Naive thymus-derived CD8-positive, alpha-beta T cell (primary cell): ENCODE data around the gene SRD5A1. TPM values are rescaled to one million over a fixed set of nuclear protein-coding genes. Genes with fewer than 3 reads are reported as not detected.

Experiments
- ATAC-seq, 2 donors: fragments of 150-1000 bp; cut with Tn5 transposase in 1 of 2; sonication (Bioruptor Pico), chemical (Tn5 transposase) in 1 of 2; 1 replicate in 1 of 2; 2 replicates in 1 of 2; pipeline ENCODE4 v1.10.0; 2021; ENCODE audit warnings: mild to moderate bottlenecking in 2 of 2, moderate library complexity in 2 of 2
- POLR2A ChIA-PET: fragments of 350-600 bp; sonication (Branson Sonifier 250); formaldehyde crosslinking; loops from one replicate; lab custom pipeline; 2021; ENCODE audit warnings: antibody characterized with exemption; lab: Charles Lee
- DNase-seq, 10 donors: peaks; one replicate each; pipeline versions ENCODE4 v3.0.0 to v3.0.0-alpha.2; 2020 to 2022
- H3K27ac Mint-ChIP-seq, 10 donors: one replicate each; pipeline ENCODE4 v1.8.0; 2020 to 2022; ENCODE audit warnings: mild to moderate bottlenecking in 10 of 10, mixed read lengths in 10 of 10, moderate library complexity in 4 of 10, inconsistent platforms in 1 of 10
- H3K27me3 Mint-ChIP-seq, 5 donors: one replicate each; pipeline ENCODE4 v1.8.0; 2021 to 2022; ENCODE audit warnings: mixed read lengths in 5 of 5
- H3K36me3 Mint-ChIP-seq, 3 donors: one replicate each; pipeline ENCODE4 v1.8.0; 2020 to 2022; ENCODE audit warnings: mixed read lengths in 3 of 3, mild to moderate bottlenecking in 2 of 3, inconsistent platforms in 1 of 3
- H3K4me1 Mint-ChIP-seq, 4 donors: one replicate each; pipeline ENCODE4 v1.8.0; 2021 to 2022; ENCODE audit warnings: mixed read lengths in 4 of 4
- H3K4me3 Mint-ChIP-seq, 10 donors: one replicate each; pipeline ENCODE4 v1.8.0; 2020 to 2022; ENCODE audit warnings: mild to moderate bottlenecking in 10 of 10, mixed read lengths in 10 of 10, moderate library complexity in 6 of 10, inconsistent platforms in 1 of 10
- H3K9me3 Mint-ChIP-seq, 9 donors: one replicate each; pipeline ENCODE4 v1.8.0; 2020 to 2022; ENCODE audit warnings: mixed read lengths in 9 of 9, mild to moderate bottlenecking in 3 of 9, inconsistent platforms in 1 of 9, moderate library complexity in 1 of 9
- polyA plus RNA-seq, 3 donors: library from polyadenylated mRNA; unstranded; fragments of 300-500 nt; fragmentation: Illumina TruSeq; gene quantifications; one replicate each; pipeline ENCODE4 v1.2.3, GENCODE V29; 2021
- total RNA-seq, 8 experiments: library from RNA in 2 of 8; stranded (reverse) in 2 of 8; gene quantifications; one replicate each; pipeline ENCODE4 v1.2.3 and lab custom pipeline; 2021 to 2026

SRD5A1 gene
- total and polyA plus RNA-seq, 5 experiments from 2014 or later = 4.3 to 9.4 (median 6.8) TPM

GRCh38 chr5:6594066-6594465 lies 39.2 kb upstream of the SRD5A1 start:
- POLR2A ChIA-PET = no interaction called here

GRCh38 chr5:6595405-6595804 lies 37.8 kb upstream of the SRD5A1 start:
- Mint-ChIP-seq H3K27ac (no peak overlapping the region), H3K4me1 (no peaks in the 10 kb centered on the region), H3K4me3 (no peak overlapping the region), H3K27me3 (peaks cover 0 to 1% (median 0%) of the 10 kb centered on the region in 5 donors), H3K9me3 (no peaks in the 10 kb centered on the region), H3K36me3 (peaks cover 10 to 46% (median 30%) of the 10 kb centered on the region in 3 donors)
- POLR2A ChIA-PET = no interaction called here
- DNase-seq (no peak), ATAC-seq (no peak)

More at GRCh38 chr5:6594066-6594465, 39.2 kb upstream of the SRD5A1 start:
- ATAC-seq = no peak
- Mint-ChIP-seq H3K4me1 (no peaks in the 10 kb centered on the region), H3K36me3 (peaks cover 10 to 33% (median 25%) of the 10 kb centered on the region in 3 donors), H3K4me3 (no peak overlapping the region), H3K9me3 (no peaks in the 10 kb centered on the region), H3K27ac (peak overlapping the region in 1 of 10 donors; percentile 18), H3K27me3 (peaks cover 0 to 1% (median 0%) of the 10 kb centered on the region in 5 donors)
- no peak for DNase-seq

- Mint-ChIP-seq H3K27ac (peak overlapping the region in 1 of 10 donors; percentile 26), H3K9me3 (no peaks in the 10 kb centered on the region), H3K4me1 (no peaks in the 10 kb centered on the region), H3K27me3 (peaks cover 0 to 1% (median 0%) of the 10 kb centered on the region in 5 donors), H3K36me3 (peaks cover 10 to 55% (median 35%) of the 10 kb centered on the region in 3 donors), H3K4me3 (no peak overlapping the region)
- POLR2A ChIA-PET = no interaction called here
- no peak for ATAC-seq
- no peak for DNase-seq
These were observed 36.9 kb upstream of the SRD5A1 start for GRCh38 chr5:6596388-6596787.

GRCh38 chr5:6597557-6597956 lies 35.7 kb upstream of the SRD5A1 start:
- H3K9me3 Mint-ChIP-seq = no peaks in the 10 kb centered on the region
- no peaks in the 10 kb centered on the region for H3K27me3 Mint-ChIP-seq
- DNase-seq (no peak), ATAC-seq (no peak)
- H3K4me1 Mint-ChIP-seq = peaks cover 0 to 2% (median under 1%) of the 10 kb centered on the region in 4 donors
- POLR2A ChIA-PET = no interaction called here
- no peak overlapping the region for H3K4me3 Mint-ChIP-seq
- H3K36me3 Mint-ChIP-seq = peaks cover 18 to 67% (median 41%) of the 10 kb centered on the region in 3 donors
- peak overlapping the region in 1 of 10 donors; percentile 21 for H3K27ac Mint-ChIP-seq

- H3K4me1 Mint-ChIP-seq = peaks cover 0 to 2% (median under 1%) of the 10 kb centered on the region in 4 donors
- DNase-seq (no peak), ATAC-seq (no peak)
- H3K27me3 Mint-ChIP-seq = no peaks in the 10 kb centered on the region
- no peaks in the 10 kb centered on the region for H3K9me3 Mint-ChIP-seq
- peak overlapping the region in 2 of 10 donors; percentile 36 to 65 for H3K27ac Mint-ChIP-seq
- no peak overlapping the region for H3K4me3 Mint-ChIP-seq
- H3K36me3 Mint-ChIP-seq = peaks cover 18 to 74% (median 42%) of the 10 kb centered on the region in 3 donors
- POLR2A ChIA-PET = no interaction called here
These were observed 34.8 kb upstream of the SRD5A1 start for GRCh38 chr5:6598351-6598900.

DNA sequence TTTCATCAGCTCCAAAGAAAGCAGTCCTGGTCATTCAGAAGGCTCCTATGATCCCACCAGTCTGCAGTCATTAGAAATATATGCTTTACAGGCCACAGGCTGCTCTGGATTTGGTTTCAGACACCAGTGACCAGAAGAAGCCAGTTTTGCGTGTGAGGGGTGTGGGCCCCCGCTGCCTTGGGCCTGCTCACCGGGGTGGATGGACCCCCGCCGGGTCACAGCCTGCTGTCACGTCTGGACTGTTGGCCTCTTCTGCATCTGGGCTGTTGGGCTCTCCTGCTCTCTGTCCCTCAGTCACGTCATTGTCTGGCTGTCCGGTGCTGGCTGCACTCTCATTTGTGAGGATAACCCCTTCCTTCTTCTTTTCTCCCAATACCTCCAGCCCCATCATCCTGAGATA lies 33.5 kb upstream of the SRD5A1 start:
- no peaks in the 10 kb centered on the region for H3K27me3 Mint-ChIP-seq
- H3K27ac Mint-ChIP-seq = no peak overlapping the region
- ATAC-seq (no peak), DNase-seq (no peak)
- H3K4me1 Mint-ChIP-seq = peaks cover 0 to 2% (median under 1%) of the 10 kb centered on the region in 4 donors
- H3K4me3 Mint-ChIP-seq = no peak overlapping the region
- POLR2A ChIA-PET = no interaction called here
- peaks cover 18 to 86% (median 45%) of the 10 kb centered on the region in 3 donors for H3K36me3 Mint-ChIP-seq
- H3K9me3 Mint-ChIP-seq = no peaks in the 10 kb centered on the region

- ATAC-seq (no peak), DNase-seq (no peak)
- peaks cover 18 to 95% (median 48%) of the 10 kb centered on the region in 3 donors for H3K36me3 Mint-ChIP-seq
These were observed 32.0 kb upstream of the SRD5A1 start for GRCh38 chr5:6601271-6601670.

GRCh38 chr5:6601816-6602215 lies 31.4 kb upstream of the SRD5A1 start:
- Mint-ChIP-seq H3K36me3 (peaks cover 18 to 95% (median 45%) of the 10 kb centered on the region in 3 donors), H3K4me1 (peaks cover 0 to 2% (median under 1%) of the 10 kb centered on the region in 4 donors), H3K27ac (peak overlapping the region in 1 of 10 donors; percentile 20), H3K27me3 (no peaks in the 10 kb centered on the region), H3K9me3 (no peaks in the 10 kb centered on the region), H3K4me3 (no peak overlapping the region)
- DNase-seq (no peak), ATAC-seq (no peak)
- POLR2A ChIA-PET = no interaction called here

More at GRCh38 chr5:6601271-6601670, 32.0 kb upstream of the SRD5A1 start:
- H3K4me3 Mint-ChIP-seq = no peak overlapping the region
- POLR2A ChIA-PET = no interaction called here
- H3K27ac Mint-ChIP-seq = peak overlapping the region in 5 of 10 donors; percentile 20 to 80 (median 51)
- H3K27me3 Mint-ChIP-seq = no peaks in the 10 kb centered on the region
- H3K9me3 Mint-ChIP-seq = no peaks in the 10 kb centered on the region
- peaks cover 0 to 2% (median under 1%) of the 10 kb centered on the region in 4 donors for H3K4me1 Mint-ChIP-seq

GRCh38 chr5:6602441-6602840 lies 30.8 kb upstream of the SRD5A1 start:
- POLR2A ChIA-PET = no interaction called here
- Mint-ChIP-seq H3K27me3 (no peaks in the 10 kb centered on the region), H3K9me3 (no peaks in the 10 kb centered on the region), H3K4me1 (peaks cover 0 to 2% (median under 1%) of the 10 kb centered on the region in 4 donors), H3K4me3 (no peak overlapping the region), H3K27ac (peak overlapping the region in 1 of 10 donors; percentile 27), H3K36me3 (peaks cover 13 to 95% (median 42%) of the 10 kb centered on the region in 3 donors)
- DNase-seq = no peak
- ATAC-seq = no peak

DNA sequence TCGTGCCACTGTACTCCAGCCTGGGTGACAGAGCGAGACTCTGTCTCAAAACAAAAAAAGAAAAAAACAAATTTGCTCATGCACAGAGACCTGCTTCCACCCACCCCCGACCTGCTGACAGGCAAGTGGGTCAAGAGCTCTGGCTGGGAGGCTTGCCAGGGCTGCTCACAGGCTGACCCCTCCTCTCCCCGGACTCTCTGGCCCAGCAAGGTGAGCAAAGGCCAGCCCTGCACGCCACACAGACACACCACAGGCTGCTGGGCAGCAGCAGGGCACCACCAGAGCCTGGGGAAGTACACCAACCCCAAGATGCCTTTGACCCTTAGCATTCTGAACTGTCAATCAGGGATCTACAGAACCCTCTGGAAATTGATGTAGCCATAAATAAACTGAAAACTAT lies 29.6 kb upstream of the SRD5A1 start:
- DNase-seq = no peak
- POLR2A ChIA-PET = no interaction called here
- peak overlapping the region in 1 of 10 donors; percentile 32 for H3K27ac Mint-ChIP-seq
- H3K4me3 Mint-ChIP-seq = no peak overlapping the region
- no peaks in the 10 kb centered on the region for H3K27me3 Mint-ChIP-seq
- H3K9me3 Mint-ChIP-seq = no peaks in the 10 kb centered on the region
- peaks cover 0 to 5% (median 2%) of the 10 kb centered on the region in 4 donors for H3K4me1 Mint-ChIP-seq
- peaks cover 10 to 96% (median 33%) of the 10 kb centered on the region in 3 donors for H3K36me3 Mint-ChIP-seq
- ATAC-seq = no peak

DNA sequence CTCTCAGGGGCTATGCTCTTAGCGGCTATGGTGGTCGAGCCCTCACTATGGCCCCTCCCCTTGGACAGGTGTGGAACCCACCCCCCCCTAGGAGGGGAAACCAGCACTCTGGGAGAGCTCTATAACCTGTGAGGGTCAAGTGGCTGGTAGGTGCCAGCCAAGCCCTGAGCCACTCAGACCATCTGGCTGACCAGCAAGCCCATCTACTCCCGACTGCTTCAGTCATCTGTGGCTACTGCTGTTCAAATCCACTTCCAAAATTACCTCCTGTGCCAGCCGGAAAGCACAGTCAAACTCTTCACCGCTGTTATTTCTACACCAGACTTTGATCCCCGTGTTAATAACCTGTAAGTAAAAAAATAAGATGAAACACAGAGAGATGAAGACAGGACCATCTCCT lies 28.9 kb upstream of the SRD5A1 start:
- no peak for DNase-seq
- Mint-ChIP-seq H3K27ac (peak overlapping the region in 2 of 10 donors; percentile 25 to 41), H3K36me3 (peaks cover 8 to 95% (median 35%) of the 10 kb centered on the region in 3 donors), H3K4me3 (no peak overlapping the region), H3K4me1 (peaks cover 0 to 5% (median 2%) of the 10 kb centered on the region in 4 donors), H3K27me3 (no peaks in the 10 kb centered on the region), H3K9me3 (no peaks in the 10 kb centered on the region)
- POLR2A ChIA-PET = no interaction called here
- no peak for ATAC-seq

DNA sequence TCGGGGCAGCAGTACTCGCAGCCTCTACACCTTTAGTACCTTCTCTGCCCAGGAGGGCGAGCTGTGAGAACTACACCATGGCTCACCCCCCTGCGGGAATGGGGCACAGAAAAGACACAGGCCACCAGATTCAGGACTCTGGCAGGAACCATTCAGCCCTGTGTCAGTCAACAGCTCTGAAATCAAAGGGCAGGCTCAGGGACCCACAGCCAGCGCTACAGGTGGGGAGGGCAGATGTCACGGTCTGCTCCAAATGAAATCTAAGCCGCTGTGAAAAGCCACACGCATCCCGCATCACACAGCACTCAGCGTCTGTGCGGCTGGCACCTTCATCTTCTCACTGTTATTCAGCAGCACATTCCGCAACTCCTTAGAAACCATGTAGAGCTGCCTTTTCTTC lies 28.3 kb upstream of the SRD5A1 start:
- POLR2A ChIA-PET = no interaction called here
- DNase-seq (no peak), ATAC-seq (no peak)
- H3K4me1 Mint-ChIP-seq = peaks cover 0 to 5% (median 2%) of the 10 kb centered on the region in 4 donors
- peaks cover 8 to 96% (median 39%) of the 10 kb centered on the region in 3 donors for H3K36me3 Mint-ChIP-seq
- no peaks in the 10 kb centered on the region for H3K9me3 Mint-ChIP-seq
- no peak overlapping the region for H3K4me3 Mint-ChIP-seq
- H3K27me3 Mint-ChIP-seq = no peaks in the 10 kb centered on the region
- H3K27ac Mint-ChIP-seq = no peak overlapping the region

DNA sequence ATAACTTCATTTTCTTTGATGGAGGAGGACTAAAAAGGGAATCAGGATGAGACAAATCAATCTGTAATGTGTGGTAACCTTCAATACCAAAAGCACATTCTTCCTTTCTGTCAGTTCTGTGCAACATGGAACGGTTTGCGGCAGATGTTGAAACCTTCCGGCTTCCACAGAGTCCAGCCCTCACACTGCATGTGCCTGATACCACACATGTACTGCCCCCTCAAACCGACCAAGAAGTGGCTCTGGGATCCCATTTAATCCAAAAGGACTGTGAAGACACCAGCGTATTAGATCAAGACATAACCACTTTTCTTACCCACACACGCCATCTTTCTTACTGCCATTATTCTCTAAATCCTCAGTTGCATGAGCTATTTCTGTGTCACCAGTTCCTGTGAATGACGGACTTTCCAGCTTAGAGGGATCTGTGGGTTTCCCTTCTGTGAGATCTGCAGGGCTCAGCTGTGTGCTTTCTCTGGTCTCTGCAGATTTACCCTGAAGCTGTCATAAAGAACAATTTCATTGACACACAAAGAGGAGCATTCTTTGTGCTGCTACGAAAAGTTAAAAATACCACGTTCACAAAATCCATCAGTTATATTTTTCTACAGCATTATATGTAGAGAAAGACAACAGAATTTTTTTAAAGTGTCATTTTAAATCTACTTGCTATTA lies 26.2 kb upstream of the SRD5A1 start:
- ATAC-seq = no peak
- H3K4me1 Mint-ChIP-seq = peaks cover 0 to 5% (median 3%) of the 10 kb centered on the region in 4 donors
- no peaks in the 10 kb centered on the region for H3K27me3 Mint-ChIP-seq
- peaks cover 5 to 96% (median 42%) of the 10 kb centered on the region in 3 donors for H3K36me3 Mint-ChIP-seq
- peak overlapping the region in 2 of 10 donors; percentile 19 to 40 for H3K27ac Mint-ChIP-seq
- POLR2A ChIA-PET = interaction anchor here (0.6 kb wide), 1 partner anchor 133 kb away, joined by 3 read pairs; no protein-coding TSS in a partner anchor
- H3K4me3 Mint-ChIP-seq = no peak overlapping the region
- no peaks in the 10 kb centered on the region for H3K9me3 Mint-ChIP-seq
- DNase-seq = no peak
